Breast epithelium (tissue), 4 donors: ENCODE measurements around the gene SCN5A. TPM values are rescaled to one million over a fixed set of nuclear protein-coding genes. Genes with fewer than 3 reads are reported as not detected.

ENCODE experiments used
- DNase-seq, 2 donors: peaks; one replicate each; pipeline ENCODE4 v3.0.0-alpha.2; 2019; ENCODE audit warnings: low spot score in 2 of 2
- H3K27ac ChIP-seq, 2 donors: fragments of 200-600 bp; sonication (generic) in 1 of 2; one replicate each; pipeline ENCODE4 v1.5.1; 2016 to 2019; ENCODE audit warnings: mild to moderate bottlenecking in 1 of 2
- H3K27me3 ChIP-seq, 2 donors: fragments of 200-600 bp; sonication (generic) in 1 of 2; one replicate each; pipeline versions ENCODE4 v1.5.1 to v1.6.0; 2017 to 2019; ENCODE audit warnings: control low read depth in 1 of 2, mild to moderate bottlenecking in 1 of 2
- H3K36me3 ChIP-seq: fragments of 200-600 bp; one replicate; pipeline ENCODE4 v1.5.1; 2019
- H3K4me1 ChIP-seq, 2 donors: fragments of 200-600 bp; sonication (generic); one replicate each; pipeline ENCODE4 v1.5.1; 2016 to 2019; ENCODE audit warnings: control low read depth in 1 of 2
- H3K4me3 ChIP-seq, 3 donors: fragments of 200-600 bp; sonication (generic); 1 replicate in 2 of 3; 2 replicates in 1 of 3; pipeline ENCODE4 v1.5.1; 2016 to 2019; ENCODE audit warnings: mild to moderate bottlenecking in 3 of 3, moderate library complexity in 2 of 3
- H3K9me3 ChIP-seq, 2 donors: fragments of 200-600 bp; sonication (generic) in 1 of 2; one replicate each; pipeline ENCODE4 v1.5.1; 2016 to 2019; ENCODE audit warnings: control low read depth in 1 of 2
- CTCF ChIP-seq, 3 donors: fragments of 450-650 bp; IDR thresholded peaks; one replicate each; pipeline ENCODE4 v1.5.1; 2016 to 2017; ENCODE audit warnings: antibody characterized with exemption in 3 of 3, mild to moderate bottlenecking in 3 of 3, moderate library complexity in 3 of 3
- POLR2A ChIP-seq: fragments of 450-650 bp; IDR thresholded peaks from one replicate; pipeline ENCODE4 v1.6.1; 2016; ENCODE audit warnings: antibody characterized with exemption, mild to moderate bottlenecking, moderate library complexity
- POLR2AphosphoS5 ChIP-seq, 3 donors: sonication (generic); formaldehyde crosslinking; IDR thresholded peaks; one replicate each; pipeline ENCODE4 v1.6.1; 2017; ENCODE audit warnings: antibody characterized with exemption in 3 of 3
- intact Hi-C: fragments of 100-400 bp; cut with DNase I; formaldehyde crosslinking; loops from one replicate; pipeline ENCODE4 v1.15.1; 2023; ENCODE audit warnings: low total_unique reads
- total RNA-seq, 3 donors: library from RNA; depleted of rRNA; stranded (reverse); fragments of >200 nt; gene quantifications; one replicate each; pipeline ENCODE4 v1.1.0, GENCODE V29; 2016

SCN5A gene
- total RNA-seq, 3 donors from 2014 or later: under 0.01 to 0.33 (median 0.29) TPM

- TF ChIP-seq POLR2AphosphoS5 (IDR thresholded peaks at IDR 0.05) (no peak), CTCF (IDR thresholded peaks at IDR 0.05) (no peak), POLR2A (no peak)
Observed at GRCh38 chr3:38545983-38546382, 103.5 kb downstream of the SCN5A start.

GRCh38 chr3:38545550-38545949 lies 103.9 kb downstream of the SCN5A start:
- no peaks in the 10 kb centered on the region for H3K9me3 ChIP-seq
- DNase-seq: no peak
- TF ChIP-seq POLR2A (no peak), POLR2AphosphoS5 (IDR thresholded peaks at IDR 0.05) (no peak), CTCF (IDR thresholded peaks at IDR 0.05) (no peak)
- no peak overlapping the region for H3K4me3 ChIP-seq
- no peak overlapping the region for H3K27ac ChIP-seq
- H3K36me3 ChIP-seq: no peaks in the 10 kb centered on the region
- intact Hi-C loops: no loop called here
- no peaks in the 10 kb centered on the region for H3K27me3 ChIP-seq
- no peaks in the 10 kb centered on the region for H3K4me1 ChIP-seq

More at GRCh38 chr3:38545983-38546382, 103.5 kb downstream of the SCN5A start:
- peaks cover 0 to under 1% of the 10 kb centered on the region in 2 donors for H3K9me3 ChIP-seq
- no peaks in the 10 kb centered on the region for H3K36me3 ChIP-seq
- no peaks in the 10 kb centered on the region for H3K4me1 ChIP-seq
- intact Hi-C loops: no loop called here
- H3K27me3 ChIP-seq: no peaks in the 10 kb centered on the region
- no peak for DNase-seq
- no peak overlapping the region for H3K4me3 ChIP-seq
- H3K27ac ChIP-seq: no peak overlapping the region

- Histone ChIP-seq H3K27me3 (no peaks in the 10 kb centered on the region), H3K36me3 (no peaks in the 10 kb centered on the region), H3K4me1 (no peaks in the 10 kb centered on the region), H3K9me3 (no peaks in the 10 kb centered on the region), H3K4me3 (no peak overlapping the region), H3K27ac (no peak overlapping the region)
- TF ChIP-seq POLR2AphosphoS5 (IDR thresholded peaks at IDR 0.05): no peak
- TF ChIP-seq CTCF (IDR thresholded peaks at IDR 0.05): no peak
- no peak for TF ChIP-seq POLR2A
- no peak for DNase-seq
- intact Hi-C loops: no loop called here
Observed at GRCh38 chr3:38544926-38545325, 104.6 kb downstream of the SCN5A start.

- no peaks in the 10 kb centered on the region for H3K36me3 ChIP-seq
- TF ChIP-seq CTCF (IDR thresholded peaks at IDR 0.05): no peak
- no peak for TF ChIP-seq POLR2A
- no peak for TF ChIP-seq POLR2AphosphoS5 (IDR thresholded peaks at IDR 0.05)
- H3K27ac ChIP-seq: no peak overlapping the region
- no peak for DNase-seq
- intact Hi-C loops: no loop called here
- no peaks in the 10 kb centered on the region for H3K9me3 ChIP-seq
- no peak overlapping the region for H3K4me3 ChIP-seq
- H3K27me3 ChIP-seq: no peaks in the 10 kb centered on the region
- H3K4me1 ChIP-seq: no peaks in the 10 kb centered on the region
Observed at GRCh38 chr3:38543586-38543985, 105.9 kb downstream of the SCN5A start.

- intact Hi-C loops: no loop called here
- H3K4me3 ChIP-seq: no peak overlapping the region
- no peak for DNase-seq
- no peaks in the 10 kb centered on the region for H3K4me1 ChIP-seq
- no peaks in the 10 kb centered on the region for H3K9me3 ChIP-seq
- no peak overlapping the region for H3K27ac ChIP-seq
- TF ChIP-seq POLR2AphosphoS5 (IDR thresholded peaks at IDR 0.05): no peak
- TF ChIP-seq CTCF (IDR thresholded peaks at IDR 0.05): no peak
- no peak for TF ChIP-seq POLR2A
- no peaks in the 10 kb centered on the region for H3K27me3 ChIP-seq
- no peaks in the 10 kb centered on the region for H3K36me3 ChIP-seq
Observed at GRCh38 chr3:38542401-38543298, 106.8 kb downstream of the SCN5A start.
